Central memory CD8-positive, alpha-beta T cell (primary cell): Measurements from ENCODE around the gene ITGB5.

ENCODE experiments used
- ATAC-seq: fragments of 150-1000 bp; cut with Tn5 transposase; replicated peaks from 2 replicates; pipeline ENCODE4 v1.10.0; 2022; ENCODE audit warnings: mild to moderate bottlenecking, moderate FRiP score, moderate number of reproducible peaks; ENCODE audit not compliant: poor library complexity, severe bottlenecking; ENCODE audit errors: extremely low read depth
- DNase-seq, 2 donors: peaks; one replicate each; pipeline ENCODE4 v3.0.0; 2021; ENCODE audit warnings: low spot score in 2 of 2
- H3K27ac Mint-ChIP-seq: one replicate; pipeline ENCODE4 v1.8.0; 2022; ENCODE audit warnings: low read depth, mild to moderate bottlenecking, moderate library complexity, mixed read lengths
- H3K27me3 Mint-ChIP-seq: one replicate; pipeline ENCODE4 v1.8.0; 2022; ENCODE audit warnings: mixed read lengths
- H3K36me3 Mint-ChIP-seq: one replicate; pipeline ENCODE4 v1.8.0; 2022; ENCODE audit warnings: mild to moderate bottlenecking, moderate library complexity, mixed read lengths; ENCODE audit not compliant: insufficient read depth
- H3K4me1 Mint-ChIP-seq: one replicate; pipeline ENCODE4 v1.8.0; 2022; ENCODE audit warnings: mixed read lengths
- H3K4me3 Mint-ChIP-seq: one replicate; pipeline ENCODE4 v1.8.0; 2022; ENCODE audit warnings: mild to moderate bottlenecking, moderate library complexity, mixed read lengths
- H3K9me3 Mint-ChIP-seq: one replicate; pipeline ENCODE4 v1.8.0; 2022; ENCODE audit warnings: mixed read lengths

The ITGB5 gene

GRCh38 chr3:124873226-124873625, 13.9 kb downstream of the ITGB5 start:
- no peaks in the 10 kb centered on the region for H3K9me3 Mint-ChIP-seq

GRCh38 chr3:124867511-124867910, 19.7 kb downstream of the ITGB5 start:
- Mint-ChIP-seq H3K36me3 (no peaks in the 10 kb centered on the region), H3K9me3 (no peaks in the 10 kb centered on the region), H3K4me3 (no peak overlapping the region), H3K27me3 (peaks cover 24% of the 10 kb centered on the region), H3K27ac (no peak overlapping the region), H3K4me1 (no peaks in the 10 kb centered on the region)
- DNase-seq (no peak), ATAC-seq (no peak)

More at GRCh38 chr3:124873226-124873625, 13.9 kb downstream of the ITGB5 start:
- ATAC-seq (no peak), DNase-seq (no peak)
- Mint-ChIP-seq H3K4me1 (no peaks in the 10 kb centered on the region), H3K27me3 (peaks cover 9% of the 10 kb centered on the region), H3K4me3 (no peak overlapping the region), H3K27ac (no peak overlapping the region), H3K36me3 (no peaks in the 10 kb centered on the region)

- no peak overlapping the region for H3K27ac Mint-ChIP-seq
- no peaks in the 10 kb centered on the region for H3K9me3 Mint-ChIP-seq
- no peak overlapping the region for H3K4me3 Mint-ChIP-seq
- ATAC-seq = no peak
- H3K27me3 Mint-ChIP-seq = peaks cover 23% of the 10 kb centered on the region
- H3K36me3 Mint-ChIP-seq = no peaks in the 10 kb centered on the region
- no peak for DNase-seq
- H3K4me1 Mint-ChIP-seq = no peaks in the 10 kb centered on the region
Measured at GRCh38 chr3:124862006-124862405, 25.2 kb downstream of the ITGB5 start.

- Mint-ChIP-seq H3K4me1 (no peaks in the 10 kb centered on the region), H3K4me3 (no peak overlapping the region), H3K9me3 (no peaks in the 10 kb centered on the region), H3K27ac (no peak overlapping the region), H3K36me3 (no peaks in the 10 kb centered on the region), H3K27me3 (peaks cover 30% of the 10 kb centered on the region)
- no peak for ATAC-seq
- no peak for DNase-seq
Measured at GRCh38 chr3:124861041-124861440, 26.1 kb downstream of the ITGB5 start.

- no peak overlapping the region for H3K4me3 Mint-ChIP-seq
- no peaks in the 10 kb centered on the region for H3K9me3 Mint-ChIP-seq
- no peaks in the 10 kb centered on the region for H3K36me3 Mint-ChIP-seq
- ATAC-seq (no peak), DNase-seq (no peak)
- H3K4me1 Mint-ChIP-seq = no peaks in the 10 kb centered on the region
- H3K27ac Mint-ChIP-seq = no peak overlapping the region
- H3K27me3 Mint-ChIP-seq = peaks cover 34% of the 10 kb centered on the region
Measured at GRCh38 chr3:124860599-124860998, 26.6 kb downstream of the ITGB5 start.

DNA sequence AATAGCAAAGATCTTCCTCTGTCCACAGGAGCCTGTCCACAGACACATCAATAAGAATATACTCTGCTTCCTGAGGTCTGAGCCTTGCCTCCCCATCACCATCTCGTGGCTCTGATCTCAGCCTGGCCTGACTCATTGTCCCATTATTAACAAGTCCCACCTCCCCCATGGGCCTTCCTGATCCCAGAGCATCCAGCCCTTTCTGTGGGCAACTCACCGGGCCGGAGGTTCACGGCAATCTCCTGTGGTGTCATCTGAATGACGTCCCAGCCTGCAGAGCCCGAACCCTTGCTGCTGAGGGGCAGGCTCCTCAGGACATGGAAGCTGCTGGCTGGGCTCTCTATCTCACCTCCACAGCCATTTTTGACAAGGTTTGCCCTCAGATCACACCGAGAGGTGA, 28.1 kb downstream of the ITGB5 start:
- H3K36me3 Mint-ChIP-seq = no peaks in the 10 kb centered on the region
- H3K9me3 Mint-ChIP-seq = no peaks in the 10 kb centered on the region
- H3K4me3 Mint-ChIP-seq = no peak overlapping the region
- DNase-seq (no peak), ATAC-seq (no peak)
- no peaks in the 10 kb centered on the region for H3K4me1 Mint-ChIP-seq
- H3K27me3 Mint-ChIP-seq = peaks cover 40% of the 10 kb centered on the region
- H3K27ac Mint-ChIP-seq = no peak overlapping the region

- DNase-seq = no peak
- Mint-ChIP-seq H3K36me3 (no peaks in the 10 kb centered on the region), H3K4me1 (no peaks in the 10 kb centered on the region), H3K27ac (no peak overlapping the region), H3K9me3 (no peaks in the 10 kb centered on the region), H3K4me3 (no peak overlapping the region), H3K27me3 (peaks cover 40% of the 10 kb centered on the region)
- ATAC-seq = no peak
Measured at GRCh38 chr3:124858275-124858674, 28.9 kb downstream of the ITGB5 start.

GRCh38 chr3:124856677-124857076, 30.5 kb downstream of the ITGB5 start:
- Mint-ChIP-seq H3K4me1 (no peaks in the 10 kb centered on the region), H3K27ac (no peak overlapping the region), H3K36me3 (no peaks in the 10 kb centered on the region), H3K27me3 (peaks cover 49% of the 10 kb centered on the region), H3K9me3 (no peaks in the 10 kb centered on the region), H3K4me3 (no peak overlapping the region)
- no peak for ATAC-seq
- DNase-seq = no peak

DNA sequence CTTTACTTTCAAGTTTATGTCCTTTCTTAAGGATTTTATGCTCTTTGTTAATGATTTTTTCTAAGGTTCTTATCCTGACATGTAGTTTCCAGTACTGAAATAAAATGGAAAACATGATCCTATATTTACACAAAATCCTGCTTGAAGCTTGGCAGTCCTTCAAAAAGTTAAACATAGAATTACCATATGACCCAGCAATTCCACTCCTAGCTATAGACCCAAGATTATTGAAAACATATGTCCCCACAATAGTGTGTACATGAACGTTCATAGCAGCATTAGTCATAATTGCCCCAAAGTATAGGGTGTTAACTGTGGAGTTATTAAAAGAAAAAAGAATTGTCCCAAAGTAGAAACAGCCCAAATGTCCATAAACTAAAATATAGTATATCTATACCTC, 33.2 kb downstream of the ITGB5 start:
- ATAC-seq (no peak), DNase-seq (no peak)
- Mint-ChIP-seq H3K27ac (no peak overlapping the region), H3K9me3 (no peaks in the 10 kb centered on the region), H3K36me3 (no peaks in the 10 kb centered on the region), H3K27me3 (peaks cover 44% of the 10 kb centered on the region), H3K4me3 (no peak overlapping the region), H3K4me1 (no peaks in the 10 kb centered on the region)

DNA sequence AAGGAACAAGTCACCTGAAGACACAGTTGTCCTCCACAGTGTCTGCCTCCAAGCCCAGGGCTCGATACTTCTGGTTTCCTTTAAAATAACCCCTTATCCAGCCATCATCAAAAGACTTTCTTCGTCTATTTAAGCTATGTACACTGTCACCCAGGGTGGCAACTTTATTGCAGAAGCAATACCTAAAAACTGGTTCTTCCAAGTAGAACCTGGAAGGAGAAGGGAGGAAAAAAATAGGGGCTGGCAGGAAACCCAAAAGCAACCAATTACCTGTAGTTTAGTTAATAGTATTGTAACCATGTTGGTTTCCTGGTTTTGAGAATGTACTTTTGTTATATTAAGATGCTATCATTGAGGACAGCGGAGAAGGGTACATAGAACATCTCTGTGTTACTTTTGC, 33.7 kb downstream of the ITGB5 start:
- ATAC-seq (no peak), DNase-seq (no peak)
- Mint-ChIP-seq H3K27me3 (peaks cover 38% of the 10 kb centered on the region), H3K27ac (no peak overlapping the region), H3K4me3 (no peak overlapping the region), H3K4me1 (no peaks in the 10 kb centered on the region), H3K36me3 (no peaks in the 10 kb centered on the region), H3K9me3 (no peaks in the 10 kb centered on the region)

- ATAC-seq = no peak
- Mint-ChIP-seq H3K4me3 (no peak overlapping the region), H3K4me1 (no peaks in the 10 kb centered on the region), H3K27ac (no peak overlapping the region), H3K36me3 (no peaks in the 10 kb centered on the region), H3K27me3 (peaks cover 28% of the 10 kb centered on the region), H3K9me3 (no peaks in the 10 kb centered on the region)
- DNase-seq = no peak
Measured at GRCh38 chr3:124851905-124852304, 35.3 kb downstream of the ITGB5 start.

DNA sequence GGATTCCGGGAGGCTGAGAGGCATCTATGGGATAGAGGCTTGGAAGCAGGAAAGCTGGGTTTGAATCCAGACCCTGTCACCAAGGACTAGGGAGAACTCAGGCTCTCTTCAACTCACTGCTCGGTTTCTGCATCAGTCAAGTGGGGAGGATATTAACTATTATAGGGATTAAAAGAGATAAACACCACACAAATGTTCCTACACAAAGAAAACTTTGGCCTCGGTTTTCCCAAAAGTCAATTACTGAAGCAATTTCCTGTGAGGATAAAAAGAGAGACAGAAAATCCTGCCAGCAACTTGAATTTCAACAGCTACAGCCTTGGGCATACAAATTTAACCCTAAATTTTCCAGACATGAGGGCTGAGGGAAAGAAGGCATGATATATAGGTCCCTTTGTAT, 36.0 kb downstream of the ITGB5 start:
- Mint-ChIP-seq H3K36me3 (no peaks in the 10 kb centered on the region), H3K4me3 (no peak overlapping the region), H3K9me3 (no peaks in the 10 kb centered on the region), H3K4me1 (no peaks in the 10 kb centered on the region), H3K27me3 (peaks cover 20% of the 10 kb centered on the region), H3K27ac (no peak overlapping the region)
- no peak for ATAC-seq
- no peak for DNase-seq

DNA sequence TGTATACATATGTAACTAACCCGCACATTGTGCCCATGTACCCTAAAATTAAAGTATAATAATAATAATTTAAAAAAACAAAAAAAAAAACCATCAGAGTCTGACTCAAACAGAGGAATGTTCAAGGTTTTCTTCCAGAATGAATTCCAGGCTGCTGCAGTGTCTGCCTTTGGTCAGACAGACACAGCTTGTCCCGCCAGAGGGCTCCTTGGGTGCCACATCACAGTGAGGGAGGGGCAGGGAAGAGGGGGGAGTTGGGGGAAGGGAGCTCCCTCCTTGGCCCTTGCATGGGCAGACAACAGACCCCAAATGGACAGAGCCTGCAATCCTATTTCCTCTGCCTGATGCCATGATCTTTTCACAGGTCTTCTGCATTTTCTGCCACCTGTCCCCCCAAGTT, 36.5 kb downstream of the ITGB5 start:
- Mint-ChIP-seq H3K9me3 (no peaks in the 10 kb centered on the region), H3K27me3 (peaks cover 15% of the 10 kb centered on the region), H3K4me1 (no peaks in the 10 kb centered on the region), H3K4me3 (no peak overlapping the region), H3K27ac (no peak overlapping the region), H3K36me3 (no peaks in the 10 kb centered on the region)
- DNase-seq (no peak), ATAC-seq (no peak)

DNA sequence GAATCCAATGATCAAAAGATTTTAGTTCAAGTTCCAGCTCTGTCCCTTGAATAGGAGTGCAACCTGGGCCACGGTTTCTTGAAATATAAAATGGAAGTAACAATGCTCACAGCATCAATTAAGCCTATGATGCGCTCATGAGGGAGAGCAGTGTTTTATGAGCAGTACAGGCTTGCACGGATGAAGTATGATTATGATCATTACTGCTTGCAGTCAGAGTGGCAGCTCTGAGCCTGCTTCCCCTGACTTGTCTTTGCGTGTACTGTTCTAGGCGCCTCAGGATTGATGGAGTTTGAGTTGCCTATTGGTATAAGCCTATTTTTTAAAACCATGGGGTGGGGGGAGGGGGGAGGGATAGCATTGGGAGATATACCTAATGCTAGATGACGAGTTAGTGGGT, 37.0 kb downstream of the ITGB5 start:
- ATAC-seq (no peak), DNase-seq (no peak)
- Mint-ChIP-seq H3K4me3 (no peak overlapping the region), H3K27ac (no peak overlapping the region), H3K27me3 (peaks cover 11% of the 10 kb centered on the region), H3K36me3 (no peaks in the 10 kb centered on the region), H3K4me1 (no peaks in the 10 kb centered on the region), H3K9me3 (no peaks in the 10 kb centered on the region)
